ENCODE results near the gene SNX27. TPM values are rescaled to one million over a fixed set of nuclear protein-coding genes. Genes with fewer than 3 reads are reported as not detected.
"Not testable (repeated sequence)": the region's sequence is repeated elsewhere in the genome, so short reads cannot be mapped to it uniquely, and the experiment has no call there.

The SNX27 gene
- total RNA-seq, 1 experiment from 2014 or later, result 42.2 TPM

DNA sequence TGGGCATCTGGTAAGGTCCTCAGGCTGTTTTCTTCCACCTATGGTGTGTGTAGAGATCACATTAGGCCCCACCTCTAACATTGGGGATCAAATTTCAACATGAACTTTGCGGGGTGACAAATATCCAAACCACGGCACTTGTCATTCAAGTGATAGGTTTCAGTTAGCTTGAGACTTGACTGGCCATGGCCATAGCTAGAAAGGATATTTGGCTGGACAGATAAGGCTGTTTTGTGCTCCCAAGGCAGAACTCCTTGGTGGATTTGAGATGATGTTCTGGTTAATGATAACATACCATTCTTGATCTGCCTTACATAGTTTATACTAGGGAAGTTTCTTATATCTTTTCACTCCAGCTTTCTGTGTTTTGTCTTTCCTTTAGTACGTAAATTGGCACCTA lies 56.2 kb downstream of the SNX27 start:
- Histone ChIP-seq H3K4me2 (ENCODE audit: low read length) (no peak overlapping the region), H3K4me3 (replicated peaks in 1 of 2; ENCODE audit: low read depth in 1 of 2, low read length in 2 of 2) (no peak overlapping the region), H3K9ac (ENCODE audit: low read length) (no peak overlapping the region), H3K27me3 (ENCODE audit: insufficient read depth, low read length) (no peaks in the 10 kb centered on the region), H3K9me3 (ENCODE audit: control insufficient read depth in 1 of 2, insufficient read depth in 1 of 2, low read depth in 1 of 2, low read length in 2 of 2) (no peaks in the 10 kb centered on the region), H4K20me1 (ENCODE audit: insufficient read depth) (no peaks in the 10 kb centered on the region), H3K36me3 (ENCODE audit: control insufficient read depth in 1 of 2, insufficient read depth in 2 of 2, low read length in 2 of 2) (peaks cover 0 to 11% of the 10 kb centered on the region in 2 experiments; a peak in 1 of 4 replicates), H2AFZ (ENCODE audit: low read depth, low read length, poor library complexity, severe bottlenecking) (no peak overlapping the region), H3K4me1 (ENCODE audit: control insufficient read depth in 1 of 2, insufficient read depth in 2 of 2, low read length in 2 of 2) (peaks cover 3% of the 10 kb centered on the region in 2 experiments; a peak in 2 of 4 replicates), H3K9me2 (ENCODE audit: insufficient read depth) (no peaks in the 10 kb centered on the region), H3K79me2 (ENCODE audit: insufficient read depth, low read length) (0 out of 2 replicates have a peak, but pooled peaks cover 5% of the 10 kb centered on the region), H3K27ac (ENCODE audit: low read depth, low read length) (no peak overlapping the region)
- ATAC-seq (no peak), DNase-seq (ENCODE audit: low read depth, low spot score) (no peak)
- ChIA-PET POLR2A (interaction anchor here (0.6 kb wide), 1 partner anchor 8 kb away, joined by 3 read pairs; no protein-coding TSS in a partner anchor), RAD21 (ENCODE audit: low non-redundant PET in 1 of 2, low total read pairs in 2 of 2, uncharacterized antibody in 2 of 2, unreplicated experiment in 2 of 2) (no interaction called here), CTCF (no interaction called here)
- TF ChIP-seq EZH2phosphoT487 (IDR thresholded peaks at IDR 0.05; ENCODE audit: borderline replicate concordance) (no peak), POLR2AphosphoS5 (IDR thresholded peaks at IDR 0.05; ENCODE audit: low read depth, low read length) (no peak), SP1 (IDR thresholded peaks at IDR 0.05; ENCODE audit: low read depth) (no peak), CTCF (IDR thresholded peaks at IDR 0.05 in 2 of 3, conservative IDR thresholded peaks at IDR 0.05 in 1 of 3; ENCODE audit: borderline replicate concordance in 1 of 3, insufficient read depth in 1 of 3, low read depth in 2 of 3, low read length in 2 of 3) (no peak)
- intact Hi-C loops (cut with micrococcal nuclease), result no loop called here
- no TSS peak for BruUV-seq (replicated peaks)

- H2AFZ ChIP-seq (ENCODE audit: low read depth, low read length, poor library complexity, severe bottlenecking); H3K4me1 ChIP-seq (ENCODE audit: control insufficient read depth in 1 of 2, insufficient read depth in 2 of 2, low read length in 2 of 2); POLR2A ChIA-PET; CTCF ChIA-PET; DNase-seq (ENCODE audit: low read depth, low spot score); H3K36me3 ChIP-seq (ENCODE audit: control insufficient read depth in 1 of 2, insufficient read depth in 2 of 2, low read length in 2 of 2); H3K79me2 ChIP-seq (ENCODE audit: insufficient read depth, low read length); H3K9me3 ChIP-seq (ENCODE audit: control insufficient read depth in 1 of 2, insufficient read depth in 1 of 2, low read depth in 1 of 2, low read length in 2 of 2); H3K4me3 ChIP-seq (replicated peaks in 1 of 2; ENCODE audit: low read depth in 1 of 2, low read length in 2 of 2); BruUV-seq (replicated peaks); ATAC-seq; H3K27ac ChIP-seq (ENCODE audit: low read depth, low read length); H4K20me1 ChIP-seq (ENCODE audit: insufficient read depth); H3K9ac ChIP-seq (ENCODE audit: low read length); RAD21 ChIA-PET (ENCODE audit: low non-redundant PET in 1 of 2, low total read pairs in 2 of 2, uncharacterized antibody in 2 of 2, unreplicated experiment in 2 of 2); intact Hi-C loops (cut with micrococcal nuclease); H3K27me3 ChIP-seq (ENCODE audit: insufficient read depth, low read length); H3K9me2 ChIP-seq (ENCODE audit: insufficient read depth); H3K4me2 ChIP-seq (ENCODE audit: low read length): not testable (repeated sequence)
Measured at GRCh38 chr1:151670036-151670675, 58.3 kb downstream of the SNX27 start.

All from HCT116 (cell line).